K562 (cell line): ENCODE data around the gene MBD2. TPM values are rescaled to one million over a fixed set of nuclear protein-coding genes. Genes with fewer than 3 reads are reported as not detected.
A peak's percentile ranks its signal among the peaks of the same experiment; 100 is the strongest.

Source experiments
- C11orf30 ChIP-seq: fragments of 450-650 bp; IDR thresholded peaks from 2 replicates; pipeline ENCODE4 v1.6.1; 2016; ENCODE audit warnings: low read depth, mild to moderate bottlenecking
- CREM ChIP-seq: IDR thresholded peaks from 2 replicates; pipeline ENCODE4 v1.6.1; 2014; ENCODE audit warnings: antibody characterized with exemption, low read depth
- HNRNPK ChIP-seq: fragments of 200-400 bp; formaldehyde crosslinking; IDR thresholded peaks from one replicate; pipeline ENCODE4 v1.6.1; 2018; ENCODE audit warnings: mild to moderate bottlenecking, low read depth, low read length; ENCODE audit not compliant: poor library complexity, severe bottlenecking
- MECOM ChIP-seq: fragments of 250-450 bp; sonication (Bioruptor Pico); IDR thresholded peaks from 2 replicates; pipeline ENCODE4 v1.8.0; 2022; ENCODE audit warnings: inconsistent platforms
- POU5F1 ChIP-seq: fragments of 150-350 bp; IDR thresholded peaks from 2 replicates; pipeline ENCODE4 v1.6.1; 2014; ENCODE audit warnings: borderline replicate concordance, low read length, low read depth, mild to moderate bottlenecking; ENCODE audit not compliant: partially characterized antibody
- RAD51 ChIP-seq: fragments of 450-650 bp; IDR thresholded peaks from 2 replicates; pipeline ENCODE4 v1.7.1; 2016; ENCODE audit warnings: low read depth, mild to moderate bottlenecking, borderline replicate concordance
- RBM22 ChIP-seq: fragments of 200-400 bp; formaldehyde crosslinking; IDR thresholded peaks from 2 replicates; pipeline ENCODE4 v1.6.1; 2018; ENCODE audit warnings: low read length, low read depth; ENCODE audit not compliant: poor library complexity, severe bottlenecking
- ZNF316 ChIP-seq: fragments of 450-650 bp; IDR thresholded peaks from 2 replicates; pipeline ENCODE4 v1.6.1; 2016
- polyA plus RNA-seq, 8 experiments: library from polyadenylated mRNA; depleted of rRNA in 4 of 8; stranded (reverse) in 5 of 8; unstranded in 3 of 8; fragments of >200 nt; fragmentation: Nextera tagmentation in 2 of 8; fragmentation: Illumina TruSeq in 1 of 8; extraction: Ambion mirVana in 2 of 8; extraction: Trizol in 1 of 8; gene quantifications; 2 replicates each; pipeline versions ENCODE4 v1.2.1 to v1.2.3, GENCODE V29; 2011 to 2014; ENCODE audit warnings: inconsistent platforms in 1 of 8, missing spikeins in 1 of 8
- total RNA-seq, 7 experiments: library from RNA; depleted of rRNA in 6 of 7; stranded (reverse); fragments of >200 nt in 6 of 7; fragmentation: Illumina TruSeq in 2 of 7; extraction: Trizol in 2 of 7; gene quantifications; 2 replicates each; pipeline versions ENCODE4 v1.2.1 to v1.2.3, GENCODE V29; 2011 to 2021; ENCODE audit warnings: low replicate concordance in 1 of 7
- TF ChIP-seq, protein P1 (sequence below), 3 experiments: fragments of 200-800 bp in 1 of 3; fragments of 250-450 bp in 1 of 3; fragments of 450-650 bp in 1 of 3; sonication (Bioruptor Pico) in 1 of 3; sonication (Bioruptor generic) in 1 of 3; formaldehyde crosslinking in 1 of 3; IDR thresholded peaks; 2 replicates each; pipeline versions ENCODE4 v1.6.1 to v1.8.0; 2016 to 2022; ENCODE audit warnings: mild to moderate bottlenecking in 2 of 3, missing genetic modification characterization in 2 of 3, missing compliant biosample characterization in 1 of 3, moderate library complexity in 1 of 3
- TF ChIP-seq, protein P2 (sequence below): fragments of 450-650 bp; IDR thresholded peaks from 2 replicates; pipeline ENCODE4 v1.6.1; 2016; ENCODE audit warnings: low read depth, mild to moderate bottlenecking, moderate library complexity
- TF ChIP-seq, protein P3 (sequence below): IDR thresholded peaks from 2 replicates; pipeline ENCODE4 v1.6.1; 2011; ENCODE audit not compliant: insufficient read length; ENCODE audit errors: extremely low read depth
- TF ChIP-seq, protein P4 (sequence below): fragments of 450-650 bp; conservative IDR thresholded peaks from 2 replicates; pipeline ENCODE4 v1.6.1; 2016; ENCODE audit warnings: missing genetic modification characterization, low read depth, mild to moderate bottlenecking, control low read depth, missing compliant biosample characterization

MBD2 gene
- total and polyA plus RNA-seq, 9 of the 15 experiments (the other 6 are each of a cell fraction or from before 2014, with no cell fraction given), result 4.4 to 40.2 (median 13.9) TPM

DNA sequence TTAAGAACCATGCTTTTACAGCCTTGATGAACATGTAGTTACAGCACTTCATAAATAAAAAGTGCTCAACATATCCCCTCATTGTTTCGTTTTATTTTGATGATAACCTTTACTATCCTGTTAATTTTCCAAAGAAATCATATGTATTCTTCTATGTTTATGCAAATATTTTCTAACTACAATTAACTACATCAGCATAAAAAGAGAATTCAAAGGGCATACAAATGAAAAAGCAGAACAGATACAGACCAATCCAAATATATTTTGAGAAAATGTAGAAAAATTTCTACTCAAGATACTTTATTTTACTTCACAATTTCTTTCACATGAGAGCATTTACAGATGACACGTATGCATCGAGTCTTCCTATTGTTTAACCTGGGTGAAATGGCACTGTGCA lies 69.1 kb downstream of the MBD2 start (continued):
- TF ChIP-seq, protein P1, sequence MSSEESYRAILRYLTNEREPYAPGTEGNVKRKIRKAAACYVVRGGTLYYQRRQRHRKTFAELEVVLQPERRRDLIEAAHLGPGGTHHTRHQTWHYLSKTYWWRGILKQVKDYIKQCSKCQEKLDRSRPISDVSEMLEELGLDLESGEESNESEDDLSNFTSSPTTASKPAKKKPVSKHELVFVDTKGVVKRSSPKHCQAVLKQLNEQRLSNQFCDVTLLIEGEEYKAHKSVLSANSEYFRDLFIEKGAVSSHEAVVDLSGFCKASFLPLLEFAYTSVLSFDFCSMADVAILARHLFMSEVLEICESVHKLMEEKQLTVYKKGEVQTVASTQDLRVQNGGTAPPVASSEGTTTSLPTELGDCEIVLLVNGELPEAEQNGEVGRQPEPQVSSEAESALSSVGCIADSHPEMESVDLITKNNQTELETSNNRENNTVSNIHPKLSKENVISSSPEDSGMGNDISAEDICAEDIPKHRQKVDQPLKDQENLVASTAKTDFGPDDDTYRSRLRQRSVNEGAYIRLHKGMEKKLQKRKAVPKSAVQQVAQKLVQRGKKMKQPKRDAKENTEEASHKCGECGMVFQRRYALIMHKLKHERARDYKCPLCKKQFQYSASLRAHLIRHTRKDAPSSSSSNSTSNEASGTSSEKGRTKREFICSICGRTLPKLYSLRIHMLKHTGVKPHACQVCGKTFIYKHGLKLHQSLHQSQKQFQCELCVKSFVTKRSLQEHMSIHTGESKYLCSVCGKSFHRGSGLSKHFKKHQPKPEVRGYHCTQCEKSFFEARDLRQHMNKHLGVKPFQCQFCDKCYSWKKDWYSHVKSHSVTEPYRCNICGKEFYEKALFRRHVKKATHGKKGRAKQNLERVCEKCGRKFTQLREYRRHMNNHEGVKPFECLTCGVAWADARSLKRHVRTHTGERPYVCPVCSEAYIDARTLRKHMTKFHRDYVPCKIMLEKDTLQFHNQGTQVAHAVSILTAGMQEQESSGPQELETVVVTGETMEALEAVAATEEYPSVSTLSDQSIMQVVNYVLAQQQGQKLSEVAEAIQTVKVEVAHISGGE (CRISPR knock-in tag; IDR thresholded peaks at IDR 0.05), result no peak
- TF ChIP-seq ZNF316 (peak; percentile 67), MECOM (CRISPR knock-in tag) (no peak), RAD51 (no peak), HNRNPK (no peak), C11orf30 (peak; percentile 45), RBM22 (no peak), CREM (no peak), POU5F1 (no peak)
- TF ChIP-seq, protein P2, sequence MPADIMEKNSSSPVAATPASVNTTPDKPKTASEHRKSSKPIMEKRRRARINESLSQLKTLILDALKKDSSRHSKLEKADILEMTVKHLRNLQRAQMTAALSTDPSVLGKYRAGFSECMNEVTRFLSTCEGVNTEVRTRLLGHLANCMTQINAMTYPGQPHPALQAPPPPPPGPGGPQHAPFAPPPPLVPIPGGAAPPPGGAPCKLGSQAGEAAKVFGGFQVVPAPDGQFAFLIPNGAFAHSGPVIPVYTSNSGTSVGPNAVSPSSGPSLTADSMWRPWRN, result no peak
- TF ChIP-seq, protein P3, sequence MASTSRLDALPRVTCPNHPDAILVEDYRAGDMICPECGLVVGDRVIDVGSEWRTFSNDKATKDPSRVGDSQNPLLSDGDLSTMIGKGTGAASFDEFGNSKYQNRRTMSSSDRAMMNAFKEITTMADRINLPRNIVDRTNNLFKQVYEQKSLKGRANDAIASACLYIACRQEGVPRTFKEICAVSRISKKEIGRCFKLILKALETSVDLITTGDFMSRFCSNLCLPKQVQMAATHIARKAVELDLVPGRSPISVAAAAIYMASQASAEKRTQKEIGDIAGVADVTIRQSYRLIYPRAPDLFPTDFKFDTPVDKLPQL, result no peak
- TF ChIP-seq, protein P4, sequence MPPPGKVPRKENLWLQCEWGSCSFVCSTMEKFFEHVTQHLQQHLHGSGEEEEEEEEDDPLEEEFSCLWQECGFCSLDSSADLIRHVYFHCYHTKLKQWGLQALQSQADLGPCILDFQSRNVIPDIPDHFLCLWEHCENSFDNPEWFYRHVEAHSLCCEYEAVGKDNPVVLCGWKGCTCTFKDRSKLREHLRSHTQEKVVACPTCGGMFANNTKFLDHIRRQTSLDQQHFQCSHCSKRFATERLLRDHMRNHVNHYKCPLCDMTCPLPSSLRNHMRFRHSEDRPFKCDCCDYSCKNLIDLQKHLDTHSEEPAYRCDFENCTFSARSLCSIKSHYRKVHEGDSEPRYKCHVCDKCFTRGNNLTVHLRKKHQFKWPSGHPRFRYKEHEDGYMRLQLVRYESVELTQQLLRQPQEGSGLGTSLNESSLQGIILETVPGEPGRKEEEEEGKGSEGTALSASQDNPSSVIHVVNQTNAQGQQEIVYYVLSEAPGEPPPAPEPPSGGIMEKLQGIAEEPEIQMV (tag), result no peak
- TF ChIP-seq, all 486 proteins: peak for 3
